Epithelial cell of prostate (primary cell): ENCODE results near the gene SDR42E2.
A peak's percentile ranks its signal among the peaks of the same experiment; 100 is the strongest.
"Not testable (repeated sequence)": the region's sequence is repeated elsewhere in the genome, so short reads cannot be mapped to it uniquely, and the experiment has no call there.

Source experiments
- DNase-seq: peaks from one replicate; pipeline ENCODE4 v3.0.0-alpha.2; 2011; ENCODE audit warnings: low read depth, low spot score
- H3K27ac ChIP-seq: fragments of 450-650 bp; 2 replicates; pipeline ENCODE4 v1.5.1; 2017; ENCODE audit warnings: mild to moderate bottlenecking

Gene SDR42E2

DNA sequence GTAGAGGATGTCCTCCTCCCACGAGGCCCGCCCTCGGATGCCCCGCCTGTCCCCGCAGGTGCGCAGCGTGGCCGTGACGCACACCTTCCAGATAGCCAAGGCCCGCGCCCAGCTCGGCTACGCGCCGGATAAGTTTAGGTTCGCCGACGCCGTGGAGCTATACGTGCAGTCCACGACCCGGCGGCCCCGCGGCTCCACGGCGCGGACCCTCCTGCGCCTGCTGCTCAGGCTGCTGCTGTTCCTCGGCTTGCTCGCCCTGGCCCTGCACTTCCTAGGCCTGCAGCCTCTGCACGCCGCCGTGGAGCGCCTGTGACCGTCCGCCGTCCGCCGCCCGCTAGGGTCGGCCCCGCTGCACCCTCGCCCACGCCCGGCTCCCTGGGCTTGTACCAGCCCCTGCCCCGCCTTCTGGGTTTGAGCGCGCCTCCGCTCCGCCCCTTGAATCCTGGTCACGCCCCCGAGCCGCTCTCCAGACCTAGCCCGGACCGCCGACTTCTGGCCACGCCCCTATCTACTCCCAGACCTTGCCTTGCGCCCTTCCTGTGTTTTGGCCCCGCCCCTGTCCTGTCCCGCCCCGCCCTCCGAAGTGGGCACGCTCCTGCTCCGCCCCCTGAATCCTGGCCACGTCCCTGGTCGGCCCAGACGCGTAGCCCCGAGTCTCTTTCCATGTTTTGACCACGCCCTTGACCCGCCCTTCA, 27.9 kb downstream of the SDR42E2 start:
- peak overlapping the region; percentile 87 for H3K27ac ChIP-seq
- peak; percentile 93 for DNase-seq

DNA sequence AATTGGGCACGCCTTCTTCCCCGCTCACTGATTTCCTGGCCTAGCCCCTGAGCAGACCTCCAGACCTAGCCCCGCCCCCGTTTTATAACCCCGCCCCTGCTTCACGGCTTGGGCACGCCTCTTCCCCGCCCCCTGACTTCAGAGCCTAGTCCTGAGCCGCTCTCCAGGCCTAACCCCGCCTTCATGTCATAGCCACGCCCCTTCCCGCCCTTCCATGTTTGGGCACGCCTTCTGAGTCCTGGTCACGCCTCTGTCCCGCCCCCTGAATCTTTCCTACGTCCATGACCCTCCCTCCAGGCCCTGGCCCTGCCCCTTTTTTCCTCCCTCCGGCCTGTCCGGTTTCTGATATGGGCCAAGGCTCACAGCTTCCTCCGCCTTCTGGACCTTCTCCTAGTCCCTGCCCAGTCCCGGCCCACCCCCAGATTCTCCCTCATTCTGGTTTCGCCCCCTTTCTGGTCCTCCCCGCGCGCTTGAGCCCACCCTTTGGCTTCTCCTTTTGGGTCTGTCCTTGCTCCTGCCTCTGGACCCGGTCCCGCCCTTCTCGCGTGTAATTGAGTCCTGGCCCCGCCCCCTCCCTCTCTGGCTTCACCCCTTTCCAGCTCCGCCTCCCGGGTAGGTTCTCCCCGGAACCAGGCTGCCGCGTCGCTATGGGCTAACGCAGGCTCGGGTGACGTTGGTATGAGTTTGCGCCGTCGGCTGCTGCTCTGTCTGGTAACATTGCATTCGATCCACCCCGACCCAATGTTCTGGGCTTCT, 28.6 kb downstream of the SDR42E2 start:
- peak overlapping the region; percentile 87 for H3K27ac ChIP-seq
- peak; percentile 95 for DNase-seq

DNA sequence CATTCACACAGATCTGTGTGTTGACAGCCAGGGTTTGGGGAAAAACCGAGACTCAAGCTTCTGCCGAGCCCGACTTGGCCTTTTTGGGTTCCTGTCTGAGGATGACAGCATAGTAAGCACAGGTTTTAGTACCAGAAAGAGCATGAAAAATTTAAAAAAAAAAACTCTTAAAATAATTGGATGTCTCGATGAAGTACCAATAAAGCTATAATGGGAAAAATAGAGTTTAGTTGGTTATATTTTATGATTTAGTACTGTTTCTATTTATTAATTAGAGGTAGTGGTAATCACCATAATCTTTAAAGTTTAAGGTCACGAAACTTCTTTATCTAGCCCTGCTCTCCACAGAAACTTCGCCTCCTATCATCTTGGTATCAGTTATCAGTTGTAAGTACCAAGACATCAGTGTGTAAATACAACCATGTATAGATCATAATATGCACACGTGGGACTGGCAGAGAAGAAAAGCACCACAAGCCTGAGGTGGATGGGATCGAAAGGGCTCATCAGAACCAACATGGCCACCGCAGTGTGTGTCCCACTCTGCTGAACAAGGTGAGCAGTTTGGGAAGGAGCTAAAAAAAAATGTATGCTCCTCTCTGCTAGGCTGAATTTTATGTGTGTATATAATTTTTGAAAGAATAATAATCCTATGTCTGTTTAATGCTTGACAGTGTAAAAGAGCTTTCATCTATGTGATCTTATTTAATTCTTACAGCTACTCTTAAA, 29.4 kb downstream of the SDR42E2 start:
- H3K27ac ChIP-seq = peak overlapping the region; percentile 87
- DNase-seq = no peak

DNA sequence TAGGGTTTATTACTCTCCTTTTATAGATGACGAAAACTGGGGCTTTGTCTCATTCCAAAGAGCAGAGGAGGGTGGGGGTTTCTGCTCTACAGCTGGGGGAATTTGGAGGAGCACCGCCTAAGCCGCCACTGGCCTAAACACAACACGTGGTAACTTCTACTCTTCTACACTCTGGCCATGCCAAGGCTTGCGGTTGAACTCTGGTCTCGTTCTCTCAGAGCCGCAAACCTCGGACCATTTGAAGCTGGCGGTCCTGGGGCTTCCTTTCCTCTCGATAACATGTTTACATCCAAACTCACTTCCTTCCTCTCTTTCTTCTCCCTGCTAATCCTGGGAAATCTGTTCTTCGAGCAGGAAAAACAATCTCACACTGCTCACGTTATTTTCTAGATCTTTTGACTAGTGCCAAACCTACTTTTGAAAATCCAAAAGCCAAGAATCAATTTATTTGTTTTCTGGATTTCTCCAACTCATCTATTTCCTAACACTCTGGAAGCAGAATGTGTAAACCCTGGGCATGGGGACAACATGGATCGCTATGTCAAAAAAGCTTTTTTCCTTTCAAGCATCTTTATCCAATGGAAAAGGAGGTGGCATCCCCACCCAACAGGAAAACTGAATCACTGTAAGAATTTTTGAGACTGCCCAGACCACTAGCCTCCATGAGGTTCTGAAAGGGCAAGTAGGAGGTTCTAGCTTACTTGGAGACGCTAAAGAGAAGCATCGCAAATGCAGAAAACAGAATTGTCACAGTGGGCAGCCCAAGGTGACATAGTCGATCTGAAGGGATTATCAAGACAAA, 30.2 kb downstream of the SDR42E2 start:
- H3K27ac ChIP-seq = peak overlapping the region; percentile 87
- no peak for DNase-seq

DNA sequence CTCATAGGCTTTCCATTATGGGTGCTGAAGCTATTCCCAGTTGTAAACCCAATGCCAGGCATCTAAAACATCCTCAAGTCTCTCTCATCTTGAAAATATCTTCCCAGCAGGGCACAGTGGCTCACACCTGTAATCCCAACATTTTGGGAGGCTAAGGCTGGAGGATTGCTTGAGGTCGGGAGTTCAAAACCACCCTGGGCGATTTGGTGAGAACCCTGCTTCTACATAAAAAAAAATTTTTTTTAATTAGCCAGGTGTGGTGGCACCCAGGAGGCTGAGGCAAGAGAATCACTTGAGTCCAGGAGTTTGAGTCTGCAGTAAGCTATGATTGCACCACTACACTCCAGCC, 30.7 kb downstream of the SDR42E2 start:
- H3K27ac ChIP-seq = no peak overlapping the region
- DNase-seq = no peak

DNA sequence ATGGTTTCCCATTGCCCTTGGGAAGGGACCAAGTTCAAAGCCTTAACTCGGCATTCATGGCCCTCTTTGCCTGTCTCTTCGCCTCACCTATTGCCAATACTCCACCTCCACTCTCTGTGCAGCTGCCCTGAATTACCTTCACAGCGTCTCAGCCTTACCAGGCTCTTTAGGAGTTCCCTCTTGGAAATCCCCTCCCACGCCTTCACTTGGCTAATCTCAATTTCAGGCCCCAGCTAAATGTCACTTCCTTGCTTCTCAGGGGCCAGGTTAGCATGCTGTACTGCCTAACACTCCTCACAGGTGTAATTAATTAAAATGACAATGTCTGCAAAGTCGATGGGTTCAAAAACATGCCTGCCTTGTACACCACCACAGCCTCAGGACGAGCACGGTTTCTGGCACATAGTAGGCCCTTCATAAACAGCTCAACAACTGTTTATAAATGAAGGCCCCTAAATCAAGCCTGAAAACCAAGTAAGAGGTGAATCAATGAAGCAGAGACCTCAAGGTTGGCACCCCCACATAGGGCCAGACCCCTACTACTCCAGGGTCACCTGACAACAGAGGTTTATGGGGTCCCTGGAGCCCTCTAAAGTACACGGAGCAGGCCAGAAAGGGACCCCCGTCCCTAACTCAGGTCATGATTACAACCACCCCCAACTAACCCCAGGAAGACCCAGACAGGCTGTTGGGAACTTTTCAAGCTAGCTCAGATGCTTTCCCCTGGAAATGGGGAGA, 32.6 kb downstream of the SDR42E2 start:
- no peak overlapping the region for H3K27ac ChIP-seq
- DNase-seq = no peak

DNA sequence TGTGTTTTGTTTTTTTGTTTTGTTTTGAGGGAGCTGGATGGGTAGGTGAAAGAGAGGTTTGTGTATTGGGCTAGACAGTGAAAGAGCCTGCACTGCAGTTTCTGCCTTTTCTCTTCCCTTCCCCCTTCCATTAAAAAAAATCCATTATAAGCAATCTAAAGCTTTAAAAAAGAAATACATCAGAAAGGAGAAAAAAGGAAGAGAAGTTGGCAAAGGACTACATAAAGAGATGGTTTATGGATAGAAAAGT, 33.1 kb downstream of the SDR42E2 start:
- no peak overlapping the region for H3K27ac ChIP-seq

DNA sequence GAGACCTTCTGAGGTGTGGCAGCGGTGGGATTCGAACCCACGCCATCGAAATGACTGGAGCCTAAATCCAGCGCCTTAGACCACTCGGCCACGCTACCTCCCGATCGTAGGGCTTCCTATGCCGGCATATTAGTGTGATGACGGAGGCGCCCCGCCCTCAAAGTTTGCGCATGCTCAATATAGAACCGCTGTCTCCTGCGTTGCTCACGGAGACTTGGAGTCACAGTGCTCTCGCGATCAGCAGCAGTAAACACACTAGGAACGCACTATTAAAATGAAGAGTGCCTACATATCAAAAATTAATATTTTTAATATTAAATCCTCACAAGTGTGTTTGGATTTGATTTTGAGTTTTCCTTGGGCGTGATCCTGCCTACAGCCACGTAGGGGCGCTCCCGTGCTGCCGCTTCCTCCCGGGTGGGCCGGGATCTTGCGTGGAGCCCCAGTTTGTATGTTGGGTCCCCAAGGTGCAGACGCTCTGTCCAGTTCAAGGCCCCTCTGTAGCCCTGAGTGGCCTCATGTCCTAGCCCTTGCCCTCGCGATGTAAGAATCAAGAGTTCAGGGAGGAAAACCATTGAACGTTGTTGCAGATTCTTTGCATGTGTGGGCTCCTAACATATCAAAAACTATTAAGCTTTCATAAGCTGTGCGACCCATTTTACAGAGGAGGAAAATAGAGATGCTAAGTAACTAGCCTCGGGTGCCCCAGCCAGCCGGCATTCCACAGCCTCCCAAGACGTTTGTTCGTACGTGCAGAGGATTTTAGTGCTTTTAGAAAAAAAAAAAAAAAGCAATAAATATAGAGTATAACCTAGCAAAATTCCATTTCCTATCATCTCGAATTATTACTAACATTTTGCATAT, 33.6 kb downstream of the SDR42E2 start:
- peak overlapping the region; percentile 27 for H3K27ac ChIP-seq
- peak; percentile 37 for DNase-seq

More for the DNA sequence above, 33.1 kb downstream of the SDR42E2 start:
- DNase-seq = no peak

DNA sequence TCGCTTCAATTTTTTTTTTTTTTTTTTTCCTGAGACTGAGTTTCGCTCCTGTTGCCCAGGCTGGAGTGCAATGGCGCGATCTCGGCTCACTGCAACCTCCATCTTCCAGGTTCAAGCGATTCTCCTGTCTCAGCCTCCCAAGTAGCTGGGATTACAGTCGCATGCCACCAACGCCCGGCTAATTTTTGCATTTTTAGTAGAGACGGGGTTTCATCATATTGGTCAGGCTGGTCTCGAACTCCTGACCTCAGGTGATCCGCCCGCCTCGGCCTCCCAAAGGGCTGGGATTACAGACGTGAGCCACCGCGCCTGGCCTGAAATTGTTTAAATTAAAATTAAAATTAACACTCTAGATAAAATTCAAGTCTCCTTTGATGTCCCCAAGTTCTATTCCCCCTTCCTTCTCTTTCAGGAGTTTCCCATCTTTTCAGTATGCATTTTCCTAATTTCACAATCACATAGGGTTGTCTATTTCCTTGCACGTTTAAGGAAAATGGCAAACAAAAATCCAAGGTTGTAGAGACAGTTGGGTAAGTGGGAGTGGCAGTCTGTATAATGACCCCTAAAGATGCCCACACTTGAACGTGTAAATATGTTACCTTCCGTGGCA, 34.4 kb downstream of the SDR42E2 start:
- not testable (repeated sequence) for DNase-seq, H3K27ac ChIP-seq

DNA sequence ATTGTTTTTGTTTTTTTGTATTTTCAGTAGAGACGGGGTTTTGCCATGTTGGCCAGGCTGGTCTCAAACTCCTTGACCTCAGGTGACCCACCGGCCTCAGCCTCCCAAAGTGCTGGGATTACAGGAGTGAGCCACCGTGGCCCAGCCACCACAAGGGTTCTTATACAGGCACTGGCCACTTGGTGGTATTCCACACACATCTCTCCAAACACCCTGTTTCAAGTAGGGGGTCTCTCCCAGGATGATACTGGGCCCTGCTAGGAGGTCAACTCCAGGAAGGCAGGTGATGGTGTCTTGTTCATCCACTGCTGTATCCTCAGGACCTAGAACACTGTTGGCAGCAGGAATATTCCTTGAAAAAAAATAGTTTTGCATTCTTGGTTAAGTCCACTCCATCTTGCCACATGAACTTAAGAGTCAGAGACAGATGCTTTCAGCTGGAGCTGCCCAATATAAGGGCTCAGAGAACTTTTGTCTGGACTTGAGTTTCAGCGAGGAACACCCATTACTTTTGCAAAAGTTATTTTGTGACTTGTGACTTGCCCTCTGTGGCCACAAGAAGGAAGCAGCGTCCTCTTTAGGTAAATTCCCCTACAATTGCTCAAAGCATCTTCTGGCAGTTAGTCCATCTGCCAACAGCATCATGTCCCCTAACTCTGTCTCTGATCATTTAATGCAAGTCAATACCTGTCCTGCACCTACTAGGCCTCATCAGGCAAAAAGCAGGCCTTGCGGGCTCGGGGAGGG, 36.4 kb downstream of the SDR42E2 start:
- peak overlapping the region; percentile 66 for H3K27ac ChIP-seq
- no peak for DNase-seq

- H3K27ac ChIP-seq = no peak overlapping the region
- DNase-seq = no peak
Observed at GRCh38 chr16:22202261-22202637, 39.9 kb downstream of the SDR42E2 start.

DNA sequence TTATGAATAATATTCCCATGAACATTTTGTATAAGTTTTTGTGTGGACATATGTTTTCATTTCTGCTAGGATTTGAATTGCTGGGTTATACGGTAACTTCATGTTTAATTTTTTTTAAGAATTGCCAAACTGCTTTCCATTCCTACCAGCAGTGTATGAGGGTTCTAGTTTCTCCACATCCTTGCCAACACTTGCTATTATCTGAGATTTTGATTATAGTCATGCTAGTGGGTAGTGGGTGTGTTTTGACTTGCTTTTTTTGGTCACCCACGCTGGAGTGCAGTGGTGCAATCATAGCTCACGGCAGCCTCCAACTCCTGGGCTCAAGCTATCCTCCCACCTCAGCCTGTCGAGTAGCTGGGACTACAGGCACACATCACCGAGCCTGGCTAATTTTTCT, 40.8 kb downstream of the SDR42E2 start:
- no peak overlapping the region for H3K27ac ChIP-seq
- DNase-seq = no peak

GRCh38 chr16:22204091-22204655, 41.9 kb downstream of the SDR42E2 start:
- DNase-seq = no peak
- H3K27ac ChIP-seq = no peak overlapping the region

DNA sequence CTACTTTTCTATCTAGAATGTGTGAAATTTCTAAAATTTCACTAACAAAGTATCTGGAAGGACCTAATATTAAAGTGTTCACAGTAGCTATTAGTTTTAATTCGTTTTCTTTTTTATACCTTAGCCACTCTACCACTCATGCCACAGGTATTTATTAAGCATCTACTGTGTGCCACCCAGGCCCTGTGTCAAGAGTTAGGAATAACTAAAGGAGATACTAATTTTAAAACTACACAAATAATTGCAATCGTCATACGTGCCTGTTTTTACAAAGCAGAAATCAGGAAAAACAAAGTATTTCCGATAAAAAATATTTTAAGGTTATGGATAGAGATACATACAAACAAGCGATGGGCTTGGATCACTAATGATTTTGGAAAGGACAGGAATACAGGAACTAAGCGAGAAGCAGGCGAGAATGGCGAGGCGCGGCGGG, 43.3 kb downstream of the SDR42E2 start:
- H3K27ac ChIP-seq = peak overlapping the region; percentile 65
- no peak for DNase-seq

DNA sequence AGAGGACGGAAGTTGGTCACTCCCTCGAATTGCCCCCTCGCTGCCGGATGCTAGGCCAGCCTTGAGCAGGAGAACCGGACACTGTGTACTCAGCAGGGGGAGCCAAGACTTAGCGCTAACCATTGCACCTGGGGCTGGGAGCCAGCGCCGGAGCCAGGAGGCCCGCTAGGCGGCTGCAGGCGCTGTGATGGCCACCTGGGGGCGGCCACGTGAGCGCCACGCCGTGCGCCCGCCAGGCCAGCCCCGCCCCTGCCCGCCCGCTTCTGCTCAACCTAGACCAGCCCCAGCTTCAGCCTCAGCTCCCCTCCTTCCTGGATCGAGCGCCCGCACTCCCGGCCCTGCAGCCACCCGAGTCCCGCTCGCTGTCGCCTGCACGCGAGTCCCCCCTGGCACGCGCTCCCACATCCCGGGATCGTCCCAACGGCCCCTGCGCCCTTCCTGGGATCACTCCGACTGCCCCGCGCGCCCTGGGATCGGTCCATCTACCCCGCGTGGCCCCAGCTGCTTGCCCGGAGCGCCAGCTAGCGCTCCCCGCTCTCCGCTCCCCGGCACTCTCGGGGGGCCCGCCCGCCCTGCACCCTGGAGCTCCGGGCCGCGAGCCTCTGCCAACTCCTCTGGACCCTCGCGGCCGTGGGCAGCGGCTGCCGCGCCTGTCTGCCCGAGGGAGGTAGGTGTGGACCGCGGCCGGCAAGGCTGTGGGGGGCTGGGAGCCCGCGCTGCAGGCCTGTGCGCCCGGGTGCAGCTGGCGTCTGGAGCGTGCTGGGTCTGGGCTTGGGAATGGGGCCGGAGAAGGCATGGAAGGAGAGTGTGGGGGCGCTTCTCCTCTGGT, 43.9 kb downstream of the SDR42E2 start, which contains the start of gene EEF2K:
Gene EEF2K, plus strand, starts transcription at position 266 of the 829 bp plus-strand sequence. CDS start 19,452 bp downstream, outside the sequence.
- H3K27ac ChIP-seq = peak within 1 kb of the TSS; percentile 65
- peak; percentile 58 for DNase-seq

GRCh38 chr16:22206842-22207714, 44.8 kb downstream of the SDR42E2 start:
- no peak for DNase-seq
- H3K27ac ChIP-seq = peak overlapping the region; percentile 65
